ENCODE results near the gene PNP.

DNA sequence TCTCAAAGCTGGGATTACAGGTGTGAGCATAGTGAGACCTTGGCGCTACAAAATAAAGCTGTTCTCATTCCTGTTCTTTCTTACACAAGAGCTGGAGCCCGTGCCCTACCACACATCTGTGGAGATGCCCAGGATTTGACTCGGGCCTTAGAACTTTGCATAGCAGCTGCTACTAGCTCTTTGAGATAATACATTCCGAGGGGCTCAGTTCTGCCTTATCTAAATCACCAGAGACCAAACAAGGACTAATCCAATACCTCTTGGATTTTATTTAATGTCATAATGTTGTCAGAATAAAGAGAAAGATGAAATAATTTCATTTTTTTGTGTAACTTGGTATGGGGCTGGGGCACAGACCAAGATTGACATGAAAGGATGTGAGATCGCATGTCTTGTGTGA, 7.6 kb downstream of the PNP start:
- TF ChIP-seq, protein P1, sequence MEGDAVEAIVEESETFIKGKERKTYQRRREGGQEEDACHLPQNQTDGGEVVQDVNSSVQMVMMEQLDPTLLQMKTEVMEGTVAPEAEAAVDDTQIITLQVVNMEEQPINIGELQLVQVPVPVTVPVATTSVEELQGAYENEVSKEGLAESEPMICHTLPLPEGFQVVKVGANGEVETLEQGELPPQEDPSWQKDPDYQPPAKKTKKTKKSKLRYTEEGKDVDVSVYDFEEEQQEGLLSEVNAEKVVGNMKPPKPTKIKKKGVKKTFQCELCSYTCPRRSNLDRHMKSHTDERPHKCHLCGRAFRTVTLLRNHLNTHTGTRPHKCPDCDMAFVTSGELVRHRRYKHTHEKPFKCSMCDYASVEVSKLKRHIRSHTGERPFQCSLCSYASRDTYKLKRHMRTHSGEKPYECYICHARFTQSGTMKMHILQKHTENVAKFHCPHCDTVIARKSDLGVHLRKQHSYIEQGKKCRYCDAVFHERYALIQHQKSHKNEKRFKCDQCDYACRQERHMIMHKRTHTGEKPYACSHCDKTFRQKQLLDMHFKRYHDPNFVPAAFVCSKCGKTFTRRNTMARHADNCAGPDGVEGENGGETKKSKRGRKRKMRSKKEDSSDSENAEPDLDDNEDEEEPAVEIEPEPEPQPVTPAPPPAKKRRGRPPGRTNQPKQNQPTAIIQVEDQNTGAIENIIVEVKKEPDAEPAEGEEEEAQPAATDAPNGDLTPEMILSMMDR (IDR thresholded peaks at IDR 0.05) = no peak
- TF ChIP-seq EP300 (IDR thresholded peaks at IDR 0.05; ENCODE audit: low read depth) = no peak
- TF ChIP-seq POLR2A (IDR thresholded peaks at IDR 0.05) = no peak

Measured in transverse colon (tissue), 3 donors.